HL-60 (cell line): Measurements from ENCODE around the gene PRODH.

Source experiments
- DNase-seq, 2 experiments: peaks; one replicate each; pipeline ENCODE4 v3.0.0-alpha.2; 2010 to 2020; ENCODE audit warnings: low read depth in 1 of 2, low spot score in 1 of 2
- H3K27ac ChIP-seq: fragments of 250-450 bp; sonication (Bioruptor Pico); replicated peaks from 2 replicates; pipeline ENCODE4 v1.5.1; 2020; ENCODE audit warnings: mild to moderate bottlenecking, moderate library complexity
- H3K27me3 ChIP-seq: fragments of 250-450 bp; sonication (Bioruptor Pico); 2 replicates; pipeline ENCODE4 v1.5.1; 2021; ENCODE audit warnings: mild to moderate bottlenecking, moderate library complexity; ENCODE audit not compliant: insufficient read depth, poor library complexity, severe bottlenecking
- H3K4me3 ChIP-seq: replicated peaks from 2 replicates; pipeline ENCODE4 v1.5.1; 2011; ENCODE audit warnings: mild to moderate bottlenecking, control low read depth, low read length; ENCODE audit not compliant: insufficient read depth
- CTCF ChIP-seq: IDR thresholded peaks from one replicate; pipeline ENCODE4 v1.5.1; 2011; ENCODE audit warnings: low read length, control low read depth, inconsistent platforms; ENCODE audit not compliant: insufficient read depth
- GABPA ChIP-seq: IDR thresholded peaks from 2 replicates; pipeline ENCODE4 v1.6.1; 2012; ENCODE audit warnings: low read depth
- POLR2AphosphoS5 ChIP-seq: IDR thresholded peaks from 2 replicates; pipeline ENCODE4 v1.6.1; 2012; ENCODE audit warnings: low read depth
- SPI1 ChIP-seq: IDR thresholded peaks from 2 replicates; pipeline ENCODE4 v1.6.1; 2012; ENCODE audit warnings: low read depth, mild to moderate bottlenecking, borderline replicate concordance
- TF ChIP-seq, protein P1 (sequence below): IDR thresholded peaks from 2 replicates; pipeline ENCODE4 v1.6.1; 2012; ENCODE audit warnings: low read depth; ENCODE audit not compliant: insufficient replicate concordance

PRODH gene

DNA sequence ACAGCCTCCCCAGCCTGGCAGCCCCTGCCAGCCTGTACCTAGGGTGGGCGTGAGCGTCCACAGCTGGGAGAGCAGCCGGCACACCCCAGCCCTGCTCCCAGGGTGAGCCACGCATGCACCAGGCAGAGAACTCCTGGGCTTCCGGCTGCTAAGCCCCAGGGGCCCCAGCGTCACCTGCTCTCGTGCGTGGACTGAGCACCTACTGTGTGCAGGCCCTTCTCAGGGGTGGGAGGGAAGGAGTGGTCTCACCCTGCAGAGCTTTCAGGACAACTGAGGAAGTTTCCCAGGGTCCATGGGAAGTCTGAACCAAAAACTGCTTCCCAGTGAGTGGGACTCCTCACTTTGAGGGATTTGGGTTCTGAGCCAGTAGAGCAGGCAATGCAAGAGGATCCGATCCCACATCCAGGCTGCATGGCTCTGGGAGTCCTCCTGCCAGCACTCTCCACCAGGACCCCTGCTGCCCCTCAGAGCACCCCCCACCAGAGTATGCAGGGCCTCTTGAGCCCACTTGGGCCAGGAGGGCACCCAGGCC, 47.1 kb upstream of the PRODH start:
- TF ChIP-seq GABPA (no peak), SPI1 (no peak), POLR2AphosphoS5 (no peak), CTCF (no peak)
- TF ChIP-seq, protein P1, sequence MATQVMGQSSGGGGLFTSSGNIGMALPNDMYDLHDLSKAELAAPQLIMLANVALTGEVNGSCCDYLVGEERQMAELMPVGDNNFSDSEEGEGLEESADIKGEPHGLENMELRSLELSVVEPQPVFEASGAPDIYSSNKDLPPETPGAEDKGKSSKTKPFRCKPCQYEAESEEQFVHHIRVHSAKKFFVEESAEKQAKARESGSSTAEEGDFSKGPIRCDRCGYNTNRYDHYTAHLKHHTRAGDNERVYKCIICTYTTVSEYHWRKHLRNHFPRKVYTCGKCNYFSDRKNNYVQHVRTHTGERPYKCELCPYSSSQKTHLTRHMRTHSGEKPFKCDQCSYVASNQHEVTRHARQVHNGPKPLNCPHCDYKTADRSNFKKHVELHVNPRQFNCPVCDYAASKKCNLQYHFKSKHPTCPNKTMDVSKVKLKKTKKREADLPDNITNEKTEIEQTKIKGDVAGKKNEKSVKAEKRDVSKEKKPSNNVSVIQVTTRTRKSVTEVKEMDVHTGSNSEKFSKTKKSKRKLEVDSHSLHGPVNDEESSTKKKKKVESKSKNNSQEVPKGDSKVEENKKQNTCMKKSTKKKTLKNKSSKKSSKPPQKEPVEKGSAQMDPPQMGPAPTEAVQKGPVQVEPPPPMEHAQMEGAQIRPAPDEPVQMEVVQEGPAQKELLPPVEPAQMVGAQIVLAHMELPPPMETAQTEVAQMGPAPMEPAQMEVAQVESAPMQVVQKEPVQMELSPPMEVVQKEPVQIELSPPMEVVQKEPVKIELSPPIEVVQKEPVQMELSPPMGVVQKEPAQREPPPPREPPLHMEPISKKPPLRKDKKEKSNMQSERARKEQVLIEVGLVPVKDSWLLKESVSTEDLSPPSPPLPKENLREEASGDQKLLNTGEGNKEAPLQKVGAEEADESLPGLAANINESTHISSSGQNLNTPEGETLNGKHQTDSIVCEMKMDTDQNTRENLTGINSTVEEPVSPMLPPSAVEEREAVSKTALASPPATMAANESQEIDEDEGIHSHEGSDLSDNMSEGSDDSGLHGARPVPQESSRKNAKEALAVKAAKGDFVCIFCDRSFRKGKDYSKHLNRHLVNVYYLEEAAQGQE = no peak
- H3K27ac ChIP-seq = no peak overlapping the region
- no peaks in the 10 kb centered on the region for H3K27me3 ChIP-seq
- no peak for DNase-seq
- H3K4me3 ChIP-seq = no peak overlapping the region

GRCh38 chr22:18980829-18981228, 44.7 kb upstream of the PRODH start:
- DNase-seq = no peak
- Histone ChIP-seq H3K27me3 (no peaks in the 10 kb centered on the region), H3K27ac (no peak overlapping the region), H3K4me3 (no peak overlapping the region)
- no peak for TF ChIP-seq CTCF
- TF ChIP-seq POLR2AphosphoS5 = no peak
- TF ChIP-seq GABPA = no peak
- TF ChIP-seq SPI1 = no peak
- TF ChIP-seq, protein P1 = no peak

GRCh38 chr22:18979957-18980356, 43.9 kb upstream of the PRODH start:
- no peak overlapping the region for H3K27ac ChIP-seq
- no peaks in the 10 kb centered on the region for H3K27me3 ChIP-seq
- DNase-seq = no peak
- no peak for TF ChIP-seq CTCF
- H3K4me3 ChIP-seq = no peak overlapping the region

DNA sequence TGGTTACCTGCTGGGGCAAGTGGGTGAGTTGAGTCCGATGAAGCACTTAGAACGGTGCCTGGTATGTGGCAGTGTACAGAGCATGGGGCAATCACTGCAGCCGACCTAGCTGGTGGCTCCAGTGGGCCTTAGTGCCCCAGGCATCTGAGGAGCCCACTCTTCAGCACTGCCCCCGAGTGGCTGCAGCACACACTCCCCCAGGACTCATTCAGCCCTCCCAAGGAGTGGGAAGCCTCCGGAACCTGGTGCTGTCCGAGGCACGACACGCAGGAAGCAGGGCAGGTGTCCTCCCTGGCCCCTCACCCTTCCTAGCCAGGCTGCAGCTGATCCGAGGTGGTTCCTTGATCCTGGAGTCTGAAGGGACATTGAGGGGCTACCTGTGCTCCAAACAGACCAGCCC, 42.4 kb upstream of the PRODH start:
- DNase-seq = no peak
- TF ChIP-seq POLR2AphosphoS5 (no peak), SPI1 (no peak), CTCF (no peak), GABPA (no peak)
- Histone ChIP-seq H3K27ac (no peak overlapping the region), H3K4me3 (no peak overlapping the region), H3K27me3 (no peaks in the 10 kb centered on the region)
